Measurements from ENCODE around the gene SV2C. TPM values are rescaled to one million over a fixed set of nuclear protein-coding genes. Genes with fewer than 3 reads are reported as not detected.
"Not testable (repeated sequence)": the region's sequence is repeated elsewhere in the genome, so short reads cannot be mapped to it uniquely, and the experiment has no call there.

The SV2C gene, protein sequence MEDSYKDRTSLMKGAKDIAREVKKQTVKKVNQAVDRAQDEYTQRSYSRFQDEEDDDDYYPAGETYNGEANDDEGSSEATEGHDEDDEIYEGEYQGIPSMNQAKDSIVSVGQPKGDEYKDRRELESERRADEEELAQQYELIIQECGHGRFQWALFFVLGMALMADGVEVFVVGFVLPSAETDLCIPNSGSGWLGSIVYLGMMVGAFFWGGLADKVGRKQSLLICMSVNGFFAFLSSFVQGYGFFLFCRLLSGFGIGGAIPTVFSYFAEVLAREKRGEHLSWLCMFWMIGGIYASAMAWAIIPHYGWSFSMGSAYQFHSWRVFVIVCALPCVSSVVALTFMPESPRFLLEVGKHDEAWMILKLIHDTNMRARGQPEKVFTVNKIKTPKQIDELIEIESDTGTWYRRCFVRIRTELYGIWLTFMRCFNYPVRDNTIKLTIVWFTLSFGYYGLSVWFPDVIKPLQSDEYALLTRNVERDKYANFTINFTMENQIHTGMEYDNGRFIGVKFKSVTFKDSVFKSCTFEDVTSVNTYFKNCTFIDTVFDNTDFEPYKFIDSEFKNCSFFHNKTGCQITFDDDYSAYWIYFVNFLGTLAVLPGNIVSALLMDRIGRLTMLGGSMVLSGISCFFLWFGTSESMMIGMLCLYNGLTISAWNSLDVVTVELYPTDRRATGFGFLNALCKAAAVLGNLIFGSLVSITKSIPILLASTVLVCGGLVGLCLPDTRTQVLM
- not detected in 2 replicates for total RNA-seq (2014; rRNA removed; shearing (Covaris generic))

DNA sequence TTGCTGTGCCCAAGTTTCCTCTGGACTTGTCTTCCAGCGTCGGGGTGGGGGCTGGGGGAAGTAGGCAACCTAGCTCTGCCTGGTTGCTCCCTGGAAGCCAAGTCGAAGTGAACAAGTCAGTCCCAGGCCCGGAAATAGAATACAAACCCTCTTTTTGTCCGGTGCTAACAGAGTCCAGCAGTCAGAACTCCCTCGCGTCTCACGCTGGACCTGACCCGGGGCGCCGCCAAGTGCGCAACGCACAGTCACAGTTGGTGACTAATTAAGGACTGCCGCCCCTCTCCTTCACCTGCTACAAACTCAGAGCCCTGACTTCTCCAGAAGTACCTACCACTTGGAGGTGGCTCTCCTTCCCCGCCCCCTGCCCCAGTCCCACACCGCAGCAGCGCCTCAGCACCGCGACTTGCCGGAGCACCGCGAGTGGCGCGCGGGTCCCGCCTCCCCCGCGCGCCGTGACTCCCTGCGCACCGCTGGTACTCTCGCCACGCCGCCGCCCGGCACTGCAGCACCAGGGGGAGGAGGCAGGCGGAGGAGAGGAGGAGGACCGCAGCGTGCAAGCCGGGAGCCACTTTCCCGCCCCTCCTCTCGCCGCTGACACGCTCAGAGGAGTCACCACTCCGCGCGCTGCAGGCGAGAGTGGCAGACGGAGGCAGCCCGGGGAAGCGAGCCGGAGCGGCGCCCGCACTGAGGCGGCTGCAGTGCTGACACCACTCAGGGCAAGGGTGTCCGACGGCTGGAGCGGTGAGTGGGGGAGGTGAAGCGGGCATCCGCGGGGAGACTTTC lies at the start of gene SV2C:
Gene SV2C (plus strand): TSS at position 612 of the 783 bp plus-strand sequence. CDS start 48,368 bp downstream, outside the sequence.
- no peak within 1 kb of the TSS for H3K4me3 ChIP-seq
- H3K27me3 ChIP-seq: no peaks in the 10 kb centered on the region
- H3K4me1 ChIP-seq: no peaks in the 10 kb centered on the region
- H3K9me3 ChIP-seq (replicated peaks): no peaks in the 10 kb centered on the region
- no peak within 1 kb of the TSS for H3K27ac ChIP-seq
- H3K36me3 ChIP-seq: no peaks in the 10 kb centered on the region
- DNase-seq: no peak

DNA sequence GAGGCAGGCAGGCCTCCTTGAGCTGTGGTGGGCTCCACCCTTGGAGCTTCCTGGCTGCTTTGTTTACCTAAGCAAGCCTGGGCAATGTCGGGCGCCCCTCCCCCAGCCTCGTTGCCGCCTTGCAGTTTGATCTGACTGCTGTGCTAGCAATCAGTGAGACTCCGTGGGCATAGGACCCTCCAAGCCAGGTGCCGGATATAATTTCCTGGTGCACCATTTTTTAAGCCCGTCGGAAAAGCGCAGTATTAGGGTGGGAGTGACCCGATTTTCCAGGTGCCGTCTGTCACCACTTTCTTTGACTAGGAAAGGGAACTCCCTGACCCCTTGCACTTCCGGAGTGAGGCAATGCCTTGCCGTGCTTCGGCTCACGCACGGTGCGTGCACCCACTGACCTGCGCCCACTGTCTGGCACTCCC lies 45.4 kb upstream of the SV2C start:
- not testable (repeated sequence) for H3K27ac ChIP-seq, H3K27me3 ChIP-seq, H3K36me3 ChIP-seq

DNA sequence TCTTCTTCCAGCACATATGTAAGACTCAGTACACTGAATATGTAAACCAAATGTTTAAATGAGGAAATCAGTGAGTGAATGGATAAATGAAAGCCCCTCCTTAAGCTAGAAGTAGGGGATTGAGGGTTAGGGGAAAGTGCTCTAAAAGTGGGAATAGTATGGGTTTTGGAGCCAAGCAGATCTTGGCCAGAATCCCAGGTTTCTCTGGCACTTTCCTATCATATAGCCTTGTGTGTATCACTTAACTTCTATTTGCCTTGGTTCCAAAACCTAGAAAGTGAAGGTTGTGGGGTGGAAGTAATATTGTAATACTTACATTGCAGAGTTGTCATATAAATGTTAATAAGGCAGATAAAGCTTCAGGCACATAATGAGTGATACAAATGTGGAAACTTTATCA lies 45.0 kb upstream of the SV2C start:
- no peaks in the 10 kb centered on the region for H3K36me3 ChIP-seq
- H3K4me3 ChIP-seq: no peak overlapping the region
- H3K4me1 ChIP-seq: no peaks in the 10 kb centered on the region
- no peak for DNase-seq
- H3K9me3 ChIP-seq (replicated peaks): no peaks in the 10 kb centered on the region
- no peaks in the 10 kb centered on the region for H3K27me3 ChIP-seq
- H3K27ac ChIP-seq: no peak overlapping the region

More for the DNA sequence above, 45.4 kb upstream of the SV2C start:
- not testable (repeated sequence) for H3K9me3 ChIP-seq (replicated peaks); H3K4me3 ChIP-seq; H3K4me1 ChIP-seq; DNase-seq

DNA sequence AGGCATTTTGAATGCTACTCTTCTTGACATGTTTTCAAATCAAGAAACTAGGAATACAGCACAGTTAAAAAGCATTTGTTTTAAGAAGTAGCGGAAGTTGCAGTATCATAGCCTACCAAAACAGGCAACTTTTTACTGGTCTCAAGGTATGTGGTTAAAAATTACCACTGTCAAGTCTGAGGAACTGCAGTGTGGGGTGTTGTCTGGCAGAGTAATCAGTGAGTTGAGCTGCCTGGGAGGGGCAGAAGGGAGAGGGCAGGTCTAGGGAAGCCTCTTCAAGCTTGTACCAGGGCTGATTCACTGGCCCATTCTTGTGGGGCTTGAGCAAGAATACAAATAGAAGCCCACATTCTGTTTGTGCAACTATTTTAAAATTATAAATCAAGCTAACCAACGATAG lies 42.4 kb upstream of the SV2C start:
- H3K27ac ChIP-seq: no peak overlapping the region
- DNase-seq: no peak
- H3K9me3 ChIP-seq (replicated peaks): no peaks in the 10 kb centered on the region
- H3K36me3 ChIP-seq: no peaks in the 10 kb centered on the region
- no peaks in the 10 kb centered on the region for H3K4me1 ChIP-seq
- no peak overlapping the region for H3K4me3 ChIP-seq
- H3K27me3 ChIP-seq: no peaks in the 10 kb centered on the region

DNA sequence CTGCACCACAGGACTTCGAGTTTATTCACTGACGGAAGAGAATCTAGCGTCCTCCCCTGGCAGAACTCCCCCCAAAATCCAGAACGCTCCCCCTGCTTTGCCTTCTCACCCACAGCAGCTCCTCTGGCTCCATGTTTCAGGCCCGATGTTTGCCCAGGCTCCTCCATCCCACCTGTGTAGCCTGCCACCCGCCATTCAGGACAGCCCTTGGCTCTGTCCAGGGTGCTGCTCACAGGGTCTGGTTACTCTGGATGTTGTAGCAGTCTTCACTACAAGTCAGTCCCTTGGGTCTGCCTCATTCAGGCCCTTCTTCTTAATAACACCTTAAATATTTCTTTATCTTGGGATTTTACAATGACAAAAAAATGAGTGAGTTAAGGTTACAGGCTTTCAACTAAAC lies 41.3 kb upstream of the SV2C start:
- DNase-seq: peak; percentile 35 to 54
- Histone ChIP-seq H3K27me3 (no peaks in the 10 kb centered on the region), H3K9me3 (replicated peaks) (no peaks in the 10 kb centered on the region), H3K27ac (no peak overlapping the region), H3K36me3 (no peaks in the 10 kb centered on the region), H3K4me3 (no peak overlapping the region), H3K4me1 (no peaks in the 10 kb centered on the region)

DNA sequence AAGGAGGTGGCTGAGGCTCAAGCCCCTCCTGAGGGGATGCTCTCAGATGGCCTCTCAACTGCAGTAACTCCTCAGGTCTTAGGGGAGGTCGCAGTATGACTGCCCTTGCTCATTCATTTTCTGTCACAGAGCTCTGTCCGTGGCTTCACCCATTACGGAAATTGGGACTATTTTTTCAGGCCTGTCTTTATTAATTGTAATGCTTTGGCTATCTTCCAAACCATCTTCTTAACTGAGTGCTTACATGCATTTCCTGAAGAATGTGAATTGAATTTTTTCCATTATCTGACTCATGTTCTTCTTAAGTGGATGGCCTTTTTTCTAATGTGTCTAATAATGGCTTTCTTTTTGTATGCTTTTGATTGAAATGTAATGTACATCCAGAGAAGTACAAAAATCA lies 36.4 kb upstream of the SV2C start:
- Histone ChIP-seq H3K36me3 (no peaks in the 10 kb centered on the region), H3K27ac (no peak overlapping the region), H3K4me3 (no peak overlapping the region), H3K9me3 (replicated peaks) (no peaks in the 10 kb centered on the region), H3K4me1 (no peaks in the 10 kb centered on the region), H3K27me3 (no peaks in the 10 kb centered on the region)
- DNase-seq: no peak

DNA sequence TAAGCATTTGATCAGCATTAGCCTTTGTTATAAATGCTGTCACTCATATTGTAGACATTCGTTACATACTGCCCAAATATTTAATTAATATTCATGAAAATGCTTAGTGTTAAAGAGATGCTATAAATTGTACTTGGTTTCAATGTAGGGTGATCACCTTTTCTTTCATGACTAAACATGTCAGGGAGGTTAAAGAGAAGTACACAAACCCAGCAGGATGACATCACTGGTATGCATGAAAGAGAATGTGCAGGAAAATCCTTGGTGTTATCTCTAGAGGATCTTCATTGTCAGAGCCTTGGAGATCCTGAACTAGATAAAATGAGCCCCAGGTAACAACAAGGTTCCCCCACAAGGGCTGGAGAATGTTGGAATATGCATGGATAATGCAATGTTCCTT lies 33.0 kb upstream of the SV2C start:
- Histone ChIP-seq H3K36me3 (no peaks in the 10 kb centered on the region), H3K9me3 (replicated peaks) (no peaks in the 10 kb centered on the region), H3K4me3 (no peak overlapping the region), H3K4me1 (no peaks in the 10 kb centered on the region), H3K27ac (no peak overlapping the region), H3K27me3 (no peaks in the 10 kb centered on the region)
- no peak for DNase-seq

DNA sequence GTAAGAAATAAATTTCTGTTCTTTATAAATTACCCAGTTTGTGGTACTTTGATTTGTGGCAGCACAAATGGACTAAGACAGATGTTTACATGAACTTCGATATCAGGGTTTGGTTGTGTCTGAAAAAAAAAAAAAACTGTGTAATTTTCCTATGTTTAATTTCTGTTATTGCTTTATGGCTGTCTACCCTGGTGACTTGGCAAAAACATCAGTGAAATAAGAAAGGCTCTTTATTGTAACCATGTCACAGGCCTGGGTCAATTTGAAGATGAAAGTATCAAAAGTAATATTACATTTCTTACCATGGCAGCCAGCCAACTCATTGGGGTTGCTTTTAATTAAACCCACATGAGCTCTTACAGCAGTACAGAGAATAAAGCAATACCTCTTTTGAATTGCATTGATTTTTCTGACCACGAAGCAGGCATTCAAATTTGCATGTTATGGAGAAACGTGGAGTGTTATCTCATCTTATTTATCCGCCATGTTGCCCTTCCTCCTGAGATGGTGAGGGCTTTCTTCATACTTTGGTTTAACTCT lies 20.6 kb upstream of the SV2C start:
- no peak overlapping the region for H3K27ac ChIP-seq
- no peaks in the 10 kb centered on the region for H3K4me1 ChIP-seq
- no peaks in the 10 kb centered on the region for H3K36me3 ChIP-seq
- no peak overlapping the region for H3K4me3 ChIP-seq
- no peaks in the 10 kb centered on the region for H3K9me3 ChIP-seq (replicated peaks)
- H3K27me3 ChIP-seq: 0 out of 2 replicates have a peak, but pooled peaks cover 3% of the 10 kb centered on the region
- DNase-seq: no peak

DNA sequence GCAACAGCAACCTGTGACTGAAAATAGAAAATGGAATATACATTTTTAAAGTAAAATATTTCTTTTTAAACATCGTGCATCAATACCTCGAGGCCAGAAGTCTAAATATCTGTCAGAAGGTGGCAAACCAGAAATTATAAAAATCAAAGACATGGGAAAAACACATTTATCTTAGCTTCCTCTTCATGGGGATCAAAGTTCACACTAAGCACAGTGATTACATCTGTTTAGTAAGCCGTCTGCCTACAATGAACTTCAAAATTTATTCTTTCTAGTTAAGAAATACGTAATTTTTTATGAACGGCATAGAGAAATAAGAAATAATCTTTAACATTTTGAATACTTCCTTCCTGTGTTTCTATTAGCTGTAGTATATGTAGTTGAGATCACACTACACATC lies 17.9 kb upstream of the SV2C start:
- no peaks in the 10 kb centered on the region for H3K4me1 ChIP-seq
- DNase-seq: no peak
- H3K27ac ChIP-seq: no peak overlapping the region
- H3K27me3 ChIP-seq: no peaks in the 10 kb centered on the region
- H3K9me3 ChIP-seq (replicated peaks): no peaks in the 10 kb centered on the region
- H3K4me3 ChIP-seq: no peak overlapping the region
- no peaks in the 10 kb centered on the region for H3K36me3 ChIP-seq

DNA sequence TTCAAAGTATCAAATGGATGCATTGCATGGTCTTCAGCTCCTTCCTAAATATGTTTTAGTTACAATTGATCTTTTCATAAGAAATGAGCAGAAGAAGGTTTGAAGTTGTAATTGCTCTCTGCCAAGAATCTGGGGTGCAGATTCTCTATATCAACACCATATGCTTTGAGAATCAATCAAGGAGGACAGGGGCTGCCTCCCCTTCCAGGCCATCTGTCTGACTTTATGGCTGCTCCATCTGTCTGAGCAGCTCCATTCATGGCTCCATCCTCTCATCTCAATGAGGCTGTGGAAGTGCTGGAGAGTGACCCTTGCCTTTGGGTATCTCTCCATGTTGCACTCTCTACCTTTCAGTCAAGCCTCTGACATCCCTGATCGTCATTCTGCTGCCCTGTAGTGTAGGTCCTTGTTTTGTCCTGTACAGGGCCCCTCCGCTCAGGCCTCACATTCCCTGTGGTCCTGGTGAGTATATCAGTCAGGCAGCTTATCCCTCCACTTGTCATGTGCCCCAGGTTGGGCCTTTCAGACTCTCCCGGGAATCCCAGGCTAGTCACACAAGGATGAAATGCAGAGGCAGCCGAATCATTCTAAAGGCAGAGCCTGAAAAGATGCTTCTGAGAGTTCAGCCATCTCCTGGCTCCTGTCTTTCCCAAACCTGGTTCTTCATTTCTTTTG lies 14.0 kb upstream of the SV2C start:
- DNase-seq: no peak
- Histone ChIP-seq H3K27me3 (no peaks in the 10 kb centered on the region), H3K9me3 (replicated peaks) (no peaks in the 10 kb centered on the region), H3K4me3 (no peak overlapping the region), H3K4me1 (no peaks in the 10 kb centered on the region), H3K36me3 (no peaks in the 10 kb centered on the region), H3K27ac (no peak overlapping the region)

DNA sequence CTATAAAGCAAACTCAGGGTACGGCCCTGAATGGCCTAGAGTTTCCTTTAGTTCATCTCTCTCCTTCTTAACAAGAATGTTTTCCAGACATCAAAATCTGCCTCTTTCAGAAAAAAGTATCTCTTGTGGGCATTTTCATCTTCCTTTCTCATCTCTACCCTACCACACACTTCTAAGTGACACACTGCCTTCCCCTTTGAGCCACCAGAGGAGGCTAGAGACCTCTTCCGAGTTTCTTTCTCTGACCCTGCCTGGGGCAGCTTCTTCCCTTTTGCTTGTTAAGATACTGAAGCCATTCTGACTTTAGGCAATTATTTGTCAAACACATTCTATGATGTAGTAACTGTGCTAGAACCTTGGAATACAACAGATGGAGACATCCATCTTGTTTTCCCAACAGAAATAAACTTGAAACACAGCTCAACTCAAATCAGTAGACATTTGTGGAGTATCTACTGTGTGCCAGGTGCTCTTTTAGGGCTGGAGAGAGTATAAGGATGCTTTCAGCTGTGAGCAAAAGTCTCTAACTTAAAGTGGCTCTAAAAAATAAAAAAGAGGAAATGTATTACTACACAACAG lies 8.6 kb upstream of the SV2C start:
- no peaks in the 10 kb centered on the region for H3K4me1 ChIP-seq
- no peak overlapping the region for H3K4me3 ChIP-seq
- DNase-seq: peak in 1 of 2 experiments; percentile 12
- H3K27me3 ChIP-seq: no peaks in the 10 kb centered on the region
- no peak overlapping the region for H3K27ac ChIP-seq
- H3K36me3 ChIP-seq: no peaks in the 10 kb centered on the region
- H3K9me3 ChIP-seq (replicated peaks): no peaks in the 10 kb centered on the region

DNA sequence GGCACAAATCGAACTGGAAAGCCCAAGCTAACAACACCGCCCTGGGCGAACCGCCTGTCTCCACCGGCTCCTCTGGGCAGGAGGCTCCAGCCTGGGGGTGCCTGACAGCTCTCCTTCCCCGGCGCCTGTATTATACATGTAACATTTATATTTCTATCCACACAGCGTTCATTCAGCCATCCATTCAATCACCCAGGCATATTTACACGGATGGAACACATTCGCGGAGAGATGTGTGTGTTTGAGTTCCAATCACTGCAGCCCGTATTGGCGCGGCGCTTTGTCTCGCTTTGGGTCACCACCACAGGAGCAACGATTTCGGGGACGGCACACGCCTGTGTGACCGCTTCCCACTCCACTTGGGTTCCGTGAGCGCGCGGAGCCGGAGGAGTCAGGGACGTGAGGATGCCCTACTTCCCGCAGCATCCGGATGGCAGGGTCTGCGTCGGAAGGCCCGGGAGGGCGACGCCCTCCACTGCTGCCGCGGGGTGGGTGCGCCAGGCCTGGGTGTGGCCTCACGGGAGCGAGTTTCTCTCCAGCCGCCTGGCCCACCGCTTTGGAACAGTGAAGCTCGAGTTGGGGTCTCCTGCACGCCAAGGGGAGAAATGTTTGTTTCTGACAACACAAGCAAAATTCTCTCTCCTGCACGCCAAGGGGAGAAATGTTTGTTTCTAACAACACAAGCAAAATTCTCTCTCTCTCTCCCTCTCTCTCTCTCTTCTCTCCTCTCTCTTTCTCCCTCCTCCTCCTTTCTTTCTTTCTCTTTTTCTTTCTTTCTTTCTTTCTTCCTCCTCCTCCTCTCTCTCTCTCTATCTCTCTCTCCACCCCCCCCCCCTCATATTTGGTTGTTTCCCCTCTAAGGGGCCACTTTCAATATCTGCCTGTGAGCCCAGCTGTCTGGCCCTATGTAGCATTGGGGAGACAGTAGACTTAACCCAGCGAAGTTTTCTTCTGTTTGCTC lies 1.1 kb upstream of the SV2C start:
- no peak overlapping the region for H3K4me3 ChIP-seq
- no peaks in the 10 kb centered on the region for H3K36me3 ChIP-seq
- no peak for DNase-seq
- no peaks in the 10 kb centered on the region for H3K4me1 ChIP-seq
- H3K9me3 ChIP-seq (replicated peaks): no peaks in the 10 kb centered on the region
- H3K27ac ChIP-seq: no peak overlapping the region
- no peaks in the 10 kb centered on the region for H3K27me3 ChIP-seq

Measured in SJCRH30 (cell line).